H9 (cell line): ENCODE results near the gene SIGLEC10. TPM values are rescaled to one million over a fixed set of nuclear protein-coding genes. Genes with fewer than 3 reads are reported as not detected.

ENCODE experiments used
- DNase-seq: peaks from one replicate; pipeline ENCODE4 v3.0.0-alpha.2; 2017
- H2AFZ ChIP-seq: one replicate; pipeline ENCODE4 v1.6.1; 2013; ENCODE audit warnings: mild to moderate bottlenecking, low read length, control low read depth, moderate library complexity
- H2AK5ac ChIP-seq: 2 replicates; pipeline ENCODE4 v1.6.1; 2013; ENCODE audit warnings: low read length, control low read depth, mixed read lengths; ENCODE audit not compliant: insufficient read length
- H2BK120ac ChIP-seq: one replicate; pipeline ENCODE4 v1.6.1; 2013; ENCODE audit warnings: low read depth, mild to moderate bottlenecking, low read length, control low read depth, inconsistent platforms; ENCODE audit not compliant: poor library complexity, severe bottlenecking
- H2BK12ac ChIP-seq: 2 replicates; pipeline ENCODE4 v1.6.1; 2013; ENCODE audit warnings: low read length, control low read depth, mixed read lengths, low read depth; ENCODE audit not compliant: insufficient read length
- H2BK15ac ChIP-seq: 2 replicates; pipeline ENCODE4 v1.6.1; 2013; ENCODE audit warnings: low read depth, low read length, control low read depth
- H2BK20ac ChIP-seq: one replicate; pipeline ENCODE4 v1.6.1; 2013; ENCODE audit warnings: low read depth, mild to moderate bottlenecking, low read length, control low read depth, inconsistent platforms; ENCODE audit not compliant: poor library complexity, severe bottlenecking
- H2BK5ac ChIP-seq: 2 replicates; pipeline ENCODE4 v1.6.1; 2013; ENCODE audit warnings: low read length, control low read depth, mixed read lengths; ENCODE audit not compliant: insufficient read length
- H3K14ac ChIP-seq: 2 replicates; pipeline ENCODE4 v1.6.1; 2013; ENCODE audit warnings: low read length, control low read depth; ENCODE audit not compliant: insufficient read depth
- H3K18ac ChIP-seq: 2 replicates; pipeline ENCODE4 v1.6.1; 2013; ENCODE audit warnings: low read depth, mild to moderate bottlenecking, mixed read lengths, low read length, control low read depth; ENCODE audit not compliant: insufficient read length
- H3K23ac ChIP-seq: 2 replicates; pipeline ENCODE4 v1.6.1; 2013; ENCODE audit warnings: low read length, control low read depth, mixed read lengths, low read depth; ENCODE audit not compliant: insufficient read length
- H3K23me2 ChIP-seq: 2 replicates; pipeline ENCODE4 v1.6.1; 2013; ENCODE audit warnings: low read depth, mild to moderate bottlenecking, mixed read lengths, low read length, control low read depth; ENCODE audit not compliant: insufficient read length, poor library complexity, severe bottlenecking
- H3K27ac ChIP-seq: 2 replicates; pipeline ENCODE4 v1.5.1; 2013; ENCODE audit warnings: low read length, control low read depth, mixed read lengths, low read depth; ENCODE audit not compliant: insufficient read length
- H3K27me3 ChIP-seq: 2 replicates; pipeline ENCODE4 v1.6.1; 2013; ENCODE audit warnings: low read length, control low read depth, inconsistent platforms; ENCODE audit not compliant: insufficient read depth
- H3K4ac ChIP-seq: 2 replicates; pipeline ENCODE4 v1.6.1; 2013; ENCODE audit warnings: low read depth, mild to moderate bottlenecking, control low read depth, inconsistent platforms, low read length, moderate library complexity
- H3K4me1 ChIP-seq: 2 replicates; pipeline ENCODE4 v1.6.1; 2013; ENCODE audit warnings: low read length, control low read depth, inconsistent platforms; ENCODE audit not compliant: insufficient read depth
- H3K4me2 ChIP-seq: 2 replicates; pipeline ENCODE4 v1.6.1; 2013; ENCODE audit warnings: low read length, control low read depth, mixed read lengths; ENCODE audit not compliant: insufficient read length, insufficient read depth
- H3K56ac ChIP-seq: 2 replicates; pipeline ENCODE4 v1.6.1; 2013; ENCODE audit warnings: low read depth, mild to moderate bottlenecking, mixed read lengths, low read length, control low read depth; ENCODE audit not compliant: insufficient read length
- H3K79me1 ChIP-seq: 2 replicates; pipeline ENCODE4 v1.6.1; 2013; ENCODE audit warnings: low read depth, mild to moderate bottlenecking, moderate library complexity, low read length, control low read depth, inconsistent platforms; ENCODE audit not compliant: insufficient read depth, poor library complexity, severe bottlenecking
- H3K79me2 ChIP-seq: 2 replicates; pipeline ENCODE4 v1.6.1; 2013; ENCODE audit warnings: low read length, control low read depth, inconsistent platforms; ENCODE audit not compliant: insufficient read depth
- H3K9ac ChIP-seq: 2 replicates; pipeline ENCODE4 v1.6.1; 2013; ENCODE audit warnings: low read length, control low read depth, mixed read lengths; ENCODE audit not compliant: insufficient read length; ENCODE audit errors: extremely low read depth
- H3K9me3 ChIP-seq: one replicate; pipeline ENCODE4 v1.6.1; 2013; ENCODE audit warnings: low read depth, low read length, inconsistent platforms; ENCODE audit not compliant: control insufficient read depth
- H3T11ph ChIP-seq: one replicate; pipeline ENCODE4 v1.6.1; 2013; ENCODE audit warnings: mild to moderate bottlenecking, low read length, control low read depth, inconsistent platforms
- H4K20me1 ChIP-seq: one replicate; pipeline ENCODE4 v1.6.1; 2013; ENCODE audit not compliant: control insufficient read depth, insufficient read length, insufficient read depth
- H4K5ac ChIP-seq: 2 replicates; pipeline ENCODE4 v1.6.1; 2013; ENCODE audit warnings: low read depth, mild to moderate bottlenecking, mixed read lengths, low read length, control low read depth; ENCODE audit not compliant: insufficient read length
- H4K8ac ChIP-seq: replicated peaks from 2 replicates; pipeline ENCODE4 v1.6.1; 2013; ENCODE audit warnings: low read length, control low read depth, mixed read lengths, low read depth; ENCODE audit not compliant: insufficient read length
- H4K91ac ChIP-seq: 2 replicates; pipeline ENCODE4 v1.6.1; 2013; ENCODE audit warnings: low read depth, mild to moderate bottlenecking, moderate library complexity, mixed read lengths, low read length, control low read depth; ENCODE audit not compliant: insufficient read length
- H3K27ac Mint-ChIP-seq, 3 experiments: 2 replicates in 2 of 3; 3 replicates in 1 of 3; pipeline ENCODE4 v1.8.0; 2020 to 2021; ENCODE audit warnings: mixed read lengths in 3 of 3, mild to moderate bottlenecking in 1 of 3, moderate library complexity in 1 of 3
- H3K27me3 Mint-ChIP-seq: 2 replicates; pipeline ENCODE4 v1.8.0; 2021; ENCODE audit warnings: low read depth, mild to moderate bottlenecking, moderate library complexity, mixed read lengths
- H3K36me3 Mint-ChIP-seq, 3 experiments: 2 replicates in 2 of 3; 3 replicates in 1 of 3; pipeline ENCODE4 v1.8.0; 2020 to 2021; ENCODE audit warnings: low read depth in 3 of 3, mixed read lengths in 3 of 3; ENCODE audit not compliant: insufficient read depth in 1 of 3
- H3K4me1 Mint-ChIP-seq, 2 experiments: 2 replicates each; pipeline ENCODE4 v1.8.0; 2020; ENCODE audit warnings: mixed read lengths in 2 of 2
- H3K4me3 Mint-ChIP-seq, 2 experiments: 2 replicates in 1 of 2; 3 replicates in 1 of 2; pipeline ENCODE4 v1.8.0; 2020 to 2021; ENCODE audit warnings: mild to moderate bottlenecking in 2 of 2, mixed read lengths in 2 of 2, moderate library complexity in 1 of 2
- H3K9me3 Mint-ChIP-seq, 2 experiments: 2 replicates in 1 of 2; 3 replicates in 1 of 2; pipeline ENCODE4 v1.8.0; 2020; ENCODE audit warnings: mild to moderate bottlenecking in 2 of 2, mixed read lengths in 2 of 2, moderate library complexity in 1 of 2
- CTCF ChIP-seq: fragments of 200-600 bp; sonication (generic); conservative IDR thresholded peaks from 3 replicates; pipeline ENCODE4 v1.8.0; 2021; ENCODE audit warnings: antibody characterized with exemption, mild to moderate bottlenecking
- WGBS: extraction: QIAGEN DNeasy Blood & Tissue Kit; methylation state at CpG from one replicate; pipeline ENCODE4 v1.1.7; 2013; ENCODE audit warnings: missing lambda C conversion rate, low lambda C conversion rate, mixed read lengths; ENCODE audit not compliant: insufficient read length; ENCODE audit errors: extremely low coverage; 5-methylcytosine and 5-hydroxymethylcytosine counted together
- total RNA-seq: library from RNA; stranded (reverse); gene quantifications from 2 replicates; pipeline ENCODE4 v1.2.1, GENCODE V29; 2021

Gene SIGLEC10
- total RNA-seq, 1 experiment from 2014 or later: not detected

DNA sequence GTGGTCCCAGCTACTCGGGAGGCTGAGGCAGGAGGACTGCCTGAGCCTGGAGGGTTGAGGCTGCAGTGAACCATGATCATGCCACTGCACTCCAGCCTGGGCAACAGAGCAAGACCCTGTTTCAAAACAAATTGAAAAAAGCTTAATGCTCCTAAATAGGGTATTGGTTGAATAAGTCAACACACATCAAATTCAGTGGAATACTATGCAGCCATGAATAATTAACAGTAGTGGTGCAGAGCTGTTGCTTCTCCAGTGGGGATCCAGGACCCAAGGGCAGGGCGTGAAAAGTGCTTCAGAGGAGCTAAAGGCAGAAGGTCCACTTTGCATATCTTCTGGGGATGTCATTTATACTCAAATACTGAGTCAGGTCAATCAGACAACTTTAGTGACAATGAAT, 22.6 kb upstream of the SIGLEC10 start:
- H4K91ac ChIP-seq: no peak overlapping the region
- no CpG with 5 or more reads among the region's 2 CpGs for WGBS
- H3K4me1 ChIP-seq: no peaks in the 10 kb centered on the region
- H4K20me1 ChIP-seq: no peaks in the 10 kb centered on the region
- H4K5ac ChIP-seq: no peak overlapping the region
- H3K23ac ChIP-seq: no peak overlapping the region
- no peak overlapping the region for H2BK12ac ChIP-seq
- no peak overlapping the region for H3K9ac ChIP-seq
- H2BK5ac ChIP-seq: no peak overlapping the region
- no peak overlapping the region for H3K4ac ChIP-seq
- H3K56ac ChIP-seq: no peak overlapping the region
- H2AK5ac ChIP-seq: no peak overlapping the region
- peaks cover 55% of the 10 kb centered on the region for H3K27me3 Mint-ChIP-seq
- H3K23me2 ChIP-seq: no peaks in the 10 kb centered on the region
- H3K18ac ChIP-seq: no peak overlapping the region
- H2BK120ac ChIP-seq: no peak overlapping the region
- peaks cover 2 to 10% of the 10 kb centered on the region in 2 experiments; a peak in 2 of 4 replicates for H3K4me1 Mint-ChIP-seq
- no peaks in the 10 kb centered on the region for H3K79me1 ChIP-seq
- H2BK20ac ChIP-seq: no peak overlapping the region
- H3K27ac Mint-ChIP-seq: no peak overlapping the region
- H3K14ac ChIP-seq: no peak overlapping the region
- H3K79me2 ChIP-seq: no peaks in the 10 kb centered on the region
- no peak overlapping the region for H4K8ac ChIP-seq
- H3T11ph ChIP-seq: no peak overlapping the region
- H2AFZ ChIP-seq: no peak overlapping the region
- no peaks in the 10 kb centered on the region for H3K27me3 ChIP-seq
- no peak overlapping the region for H3K4me3 Mint-ChIP-seq
- H3K4me2 ChIP-seq: no peak overlapping the region
- no peak overlapping the region for H2BK15ac ChIP-seq
- H3K36me3 Mint-ChIP-seq: no peaks in the 10 kb centered on the region
- H3K9me3 Mint-ChIP-seq: peaks cover 0 to 24% of the 10 kb centered on the region in 2 experiments; a peak in 1 of 5 replicates
- TF ChIP-seq CTCF: no peak
- no peaks in the 10 kb centered on the region for H3K9me3 ChIP-seq
- no peak overlapping the region for H3K27ac ChIP-seq
- no peak for DNase-seq
